ENCODE results near the gene FNDC3B. TPM values are rescaled to one million over a fixed set of nuclear protein-coding genes. Genes with fewer than 3 reads are reported as not detected.

The FNDC3B gene
- total RNA-seq, 2 donors from 2014 or later, result 17.6 to 17.9 TPM

GRCh38 chr3:172221547-172221946, 182.2 kb downstream of the FNDC3B start:
- Mint-ChIP-seq H3K36me3 (ENCODE audit: low read depth) (no peaks in the 10 kb centered on the region), H3K4me1 (peaks cover 5% of the 10 kb centered on the region)

GRCh38 chr3:172222478-172223071, 183.2 kb downstream of the FNDC3B start:
- Mint-ChIP-seq H3K27me3 (no peaks in the 10 kb centered on the region), H3K36me3 (ENCODE audit: low read depth) (peaks cover 10% of the 10 kb centered on the region), H3K9me3 (no peaks in the 10 kb centered on the region), H3K4me3 (no peak overlapping the region), H3K27ac (no peak overlapping the region), H3K4me1 (peaks cover 5% of the 10 kb centered on the region)
- no peak for ATAC-seq (replicated peaks)

More at GRCh38 chr3:172221547-172221946, 182.2 kb downstream of the FNDC3B start:
- no peak for ATAC-seq (replicated peaks)
- no peak overlapping the region for H3K4me3 Mint-ChIP-seq
- H3K9me3 Mint-ChIP-seq, result no peaks in the 10 kb centered on the region
- H3K27me3 Mint-ChIP-seq, result no peaks in the 10 kb centered on the region
- H3K27ac Mint-ChIP-seq, result no peak overlapping the region

GRCh38 chr3:172223870-172224269, 184.5 kb downstream of the FNDC3B start:
- Mint-ChIP-seq H3K4me1 (peaks cover 5% of the 10 kb centered on the region), H3K9me3 (no peaks in the 10 kb centered on the region), H3K36me3 (ENCODE audit: low read depth) (peaks cover 23% of the 10 kb centered on the region), H3K27ac (no peak overlapping the region), H3K27me3 (no peaks in the 10 kb centered on the region), H3K4me3 (no peak overlapping the region)
- no peak for ATAC-seq (replicated peaks)

GRCh38 chr3:172224560-172225214, 185.3 kb downstream of the FNDC3B start:
- Mint-ChIP-seq H3K9me3 (no peaks in the 10 kb centered on the region), H3K36me3 (ENCODE audit: low read depth) (peaks cover 31% of the 10 kb centered on the region), H3K27me3 (no peaks in the 10 kb centered on the region), H3K4me3 (no peak overlapping the region), H3K27ac (no peak overlapping the region), H3K4me1 (peaks cover 5% of the 10 kb centered on the region)
- no peak for ATAC-seq (replicated peaks)

GRCh38 chr3:172225215-172225707, 185.9 kb downstream of the FNDC3B start:
- Mint-ChIP-seq H3K27me3 (no peaks in the 10 kb centered on the region), H3K4me1 (peaks cover 5% of the 10 kb centered on the region), H3K4me3 (no peak overlapping the region), H3K36me3 (ENCODE audit: low read depth) (peaks cover 33% of the 10 kb centered on the region), H3K27ac (no peak overlapping the region), H3K9me3 (no peaks in the 10 kb centered on the region)
- ATAC-seq (replicated peaks), result no peak

GRCh38 chr3:172226831-172227230, 187.5 kb downstream of the FNDC3B start:
- H3K27ac Mint-ChIP-seq, result no peak overlapping the region
- no peaks in the 10 kb centered on the region for H3K9me3 Mint-ChIP-seq
- ATAC-seq (replicated peaks), result no peak
- no peak overlapping the region for H3K4me3 Mint-ChIP-seq
- H3K4me1 Mint-ChIP-seq, result peaks cover 5% of the 10 kb centered on the region
- H3K36me3 Mint-ChIP-seq (ENCODE audit: low read depth), result peaks cover 33% of the 10 kb centered on the region
- no peaks in the 10 kb centered on the region for H3K27me3 Mint-ChIP-seq

- ATAC-seq (replicated peaks), result no peak
- H3K4me3 Mint-ChIP-seq, result no peak overlapping the region
- H3K36me3 Mint-ChIP-seq (ENCODE audit: low read depth), result peaks cover 33% of the 10 kb centered on the region
- H3K9me3 Mint-ChIP-seq, result no peaks in the 10 kb centered on the region
- H3K27me3 Mint-ChIP-seq, result no peaks in the 10 kb centered on the region
- no peak overlapping the region for H3K27ac Mint-ChIP-seq
- peaks cover 5% of the 10 kb centered on the region for H3K4me1 Mint-ChIP-seq
Measured at GRCh38 chr3:172227340-172228035, 188.1 kb downstream of the FNDC3B start.

GRCh38 chr3:172228036-172228415, 188.6 kb downstream of the FNDC3B start:
- Mint-ChIP-seq H3K4me1 (peaks cover 5% of the 10 kb centered on the region), H3K4me3 (no peak overlapping the region), H3K27ac (no peak overlapping the region), H3K36me3 (ENCODE audit: low read depth) (peaks cover 33% of the 10 kb centered on the region), H3K9me3 (no peaks in the 10 kb centered on the region), H3K27me3 (no peaks in the 10 kb centered on the region)
- ATAC-seq (replicated peaks), result no peak

- no peak overlapping the region for H3K4me3 Mint-ChIP-seq
- H3K9me3 Mint-ChIP-seq, result no peaks in the 10 kb centered on the region
- ATAC-seq (replicated peaks), result no peak
- no peak overlapping the region for H3K27ac Mint-ChIP-seq
- H3K4me1 Mint-ChIP-seq, result peaks cover 6% of the 10 kb centered on the region
- H3K27me3 Mint-ChIP-seq, result no peaks in the 10 kb centered on the region
- H3K36me3 Mint-ChIP-seq (ENCODE audit: low read depth), result peaks cover 33% of the 10 kb centered on the region
Measured at GRCh38 chr3:172229462-172229861, 190.1 kb downstream of the FNDC3B start.

GRCh38 chr3:172231318-172231901, 192.0 kb downstream of the FNDC3B start:
- Mint-ChIP-seq H3K4me3 (no peak overlapping the region), H3K27me3 (no peaks in the 10 kb centered on the region), H3K36me3 (ENCODE audit: low read depth) (peaks cover 33% of the 10 kb centered on the region), H3K27ac (no peak overlapping the region), H3K4me1 (peaks cover 3% of the 10 kb centered on the region), H3K9me3 (no peaks in the 10 kb centered on the region)
- no peak for ATAC-seq (replicated peaks)

GRCh38 chr3:172232579-172233212, 193.3 kb downstream of the FNDC3B start:
- no peak overlapping the region for H3K4me3 Mint-ChIP-seq
- H3K27ac Mint-ChIP-seq, result no peak overlapping the region
- peaks cover 22% of the 10 kb centered on the region for H3K36me3 Mint-ChIP-seq (ENCODE audit: low read depth)
- ATAC-seq (replicated peaks), result no peak
- peaks cover 3% of the 10 kb centered on the region for H3K4me1 Mint-ChIP-seq
- H3K9me3 Mint-ChIP-seq, result no peaks in the 10 kb centered on the region
- no peaks in the 10 kb centered on the region for H3K27me3 Mint-ChIP-seq

- peak overlapping the region; percentile 26 for H3K27ac Mint-ChIP-seq
Measured at GRCh38 chr3:172233474-172234277, 194.3 kb downstream of the FNDC3B start.

GRCh38 chr3:172235698-172236097, 196.3 kb downstream of the FNDC3B start:
- no peak overlapping the region for H3K27ac Mint-ChIP-seq
- H3K4me1 Mint-ChIP-seq, result peaks cover 3% of the 10 kb centered on the region

More at GRCh38 chr3:172233474-172234277, 194.3 kb downstream of the FNDC3B start:
- peaks cover 12% of the 10 kb centered on the region for H3K36me3 Mint-ChIP-seq (ENCODE audit: low read depth)
- H3K9me3 Mint-ChIP-seq, result no peaks in the 10 kb centered on the region
- no peaks in the 10 kb centered on the region for H3K27me3 Mint-ChIP-seq
- H3K4me1 Mint-ChIP-seq, result peaks cover 3% of the 10 kb centered on the region
- no peak for ATAC-seq (replicated peaks)
- no peak overlapping the region for H3K4me3 Mint-ChIP-seq

More at GRCh38 chr3:172235698-172236097, 196.3 kb downstream of the FNDC3B start:
- no peak for ATAC-seq (replicated peaks)
- H3K27me3 Mint-ChIP-seq, result no peaks in the 10 kb centered on the region
- peaks cover 1% of the 10 kb centered on the region for H3K36me3 Mint-ChIP-seq (ENCODE audit: low read depth)
- no peaks in the 10 kb centered on the region for H3K9me3 Mint-ChIP-seq
- H3K4me3 Mint-ChIP-seq, result no peak overlapping the region
